Progenitor cell of endocrine pancreas (in vitro differentiated cells): ENCODE results near the gene SLC25A20. TPM values are rescaled to one million over a fixed set of nuclear protein-coding genes. Genes with fewer than 3 reads are reported as not detected.

Source experiments
- DNase-seq: peaks from one replicate; pipeline ENCODE4 v3.0.0; 2021; ENCODE audit warnings: low spot score; ENCODE audit not compliant: unreplicated experiment
- H3K27ac Mint-ChIP-seq: 2 replicates; pipeline ENCODE4 v1.8.0; 2021; ENCODE audit warnings: mild to moderate bottlenecking, moderate library complexity, mixed read lengths
- H3K27me3 Mint-ChIP-seq: 2 replicates; pipeline ENCODE4 v1.8.0; 2021; ENCODE audit warnings: mixed read lengths
- H3K36me3 Mint-ChIP-seq: 2 replicates; pipeline ENCODE4 v1.8.0; 2022; ENCODE audit warnings: mixed read lengths; ENCODE audit not compliant: insufficient read depth
- H3K4me1 Mint-ChIP-seq: 2 replicates; pipeline ENCODE4 v1.8.0; 2021; ENCODE audit warnings: low read depth, mixed read lengths
- H3K4me3 Mint-ChIP-seq: 2 replicates; pipeline ENCODE4 v1.8.0; 2021; ENCODE audit warnings: low read depth, mild to moderate bottlenecking, moderate library complexity, mixed read lengths
- H3K9me3 Mint-ChIP-seq: 2 replicates; pipeline ENCODE4 v1.8.0; 2021; ENCODE audit warnings: low read depth, mixed read lengths
- CTCF ChIP-seq: fragments of 200-600 bp; sonication (generic); IDR thresholded peaks from one replicate; pipeline ENCODE4 v1.5.0; 2021; ENCODE audit warnings: antibody characterized with exemption, mild to moderate bottlenecking; ENCODE audit not compliant: unreplicated experiment
- total RNA-seq: library from RNA; stranded (reverse); gene quantifications from 2 replicates; pipeline ENCODE4 v1.2.1, GENCODE V29; 2021

The SLC25A20 gene
- total RNA-seq, 1 donor from 2014 or later: 17.1 TPM

- Mint-ChIP-seq H3K9me3 (no peaks in the 10 kb centered on the region), H3K4me1 (peaks cover 2% of the 10 kb centered on the region), H3K27ac (no peak overlapping the region), H3K4me3 (no peak overlapping the region), H3K36me3 (peaks cover 24% of the 10 kb centered on the region), H3K27me3 (no peaks in the 10 kb centered on the region)
- DNase-seq: no peak
- TF ChIP-seq CTCF: no peak
Measured at GRCh38 chr3:48935530-48935929, 36.8 kb upstream of the SLC25A20 start.

- TF ChIP-seq CTCF: no peak
- Mint-ChIP-seq H3K4me1 (peaks cover 4% of the 10 kb centered on the region), H3K27ac (peak overlapping the region; percentile 21), H3K36me3 (peaks cover 26% of the 10 kb centered on the region), H3K27me3 (no peaks in the 10 kb centered on the region), H3K9me3 (no peaks in the 10 kb centered on the region), H3K4me3 (no peak overlapping the region)
- no peak for DNase-seq
Measured at GRCh38 chr3:48934333-48934991, 35.8 kb upstream of the SLC25A20 start.

GRCh38 chr3:48931944-48932580, 33.4 kb upstream of the SLC25A20 start:
- peak overlapping the region; percentile 42 for H3K27ac Mint-ChIP-seq
- H3K27me3 Mint-ChIP-seq: no peaks in the 10 kb centered on the region
- no peaks in the 10 kb centered on the region for H3K9me3 Mint-ChIP-seq
- H3K4me1 Mint-ChIP-seq: peaks cover 2% of the 10 kb centered on the region
- no peak overlapping the region for H3K4me3 Mint-ChIP-seq
- DNase-seq: no peak
- TF ChIP-seq CTCF: no peak
- peaks cover 19% of the 10 kb centered on the region for H3K36me3 Mint-ChIP-seq

GRCh38 chr3:48930590-48930989, 31.9 kb upstream of the SLC25A20 start:
- Mint-ChIP-seq H3K4me3 (no peak overlapping the region), H3K27ac (no peak overlapping the region), H3K36me3 (peaks cover 22% of the 10 kb centered on the region), H3K27me3 (no peaks in the 10 kb centered on the region), H3K9me3 (no peaks in the 10 kb centered on the region), H3K4me1 (peaks cover 2% of the 10 kb centered on the region)
- TF ChIP-seq CTCF: no peak
- no peak for DNase-seq

GRCh38 chr3:48929358-48930035, 30.8 kb upstream of the SLC25A20 start:
- H3K36me3 Mint-ChIP-seq: peaks cover 19% of the 10 kb centered on the region
- no peak overlapping the region for H3K4me3 Mint-ChIP-seq
- TF ChIP-seq CTCF: no peak
- no peaks in the 10 kb centered on the region for H3K27me3 Mint-ChIP-seq
- no peaks in the 10 kb centered on the region for H3K9me3 Mint-ChIP-seq
- peaks cover 2% of the 10 kb centered on the region for H3K4me1 Mint-ChIP-seq
- H3K27ac Mint-ChIP-seq: no peak overlapping the region
- no peak for DNase-seq
